ENCODE data around the gene SLC5A2. TPM values are rescaled to one million over a fixed set of nuclear protein-coding genes. Genes with fewer than 3 reads are reported as not detected.
"Not testable (repeated sequence)": the region's sequence is repeated elsewhere in the genome, so short reads cannot be mapped to it uniquely, and the experiment has no call there.

Gene SLC5A2
- total RNA-seq, 4 donors from 2014 or later: 0.13 to 0.66 (median 0.34) TPM; not detected in 1

GRCh38 chr16:31522071-31522470 is 39.1 kb downstream of the SLC5A2 start:
- no peak for DNase-seq (ENCODE audit: extremely low spot score)
- 87% methylated on average over 6 of the region's 6 CpGs for whole genome bisulfite sequencing

GRCh38 chr16:31523768-31524167 is 40.8 kb downstream of the SLC5A2 start:
- peaks cover 0 to 13% (median 0%) of the 10 kb centered on the region in 4 donors for H3K27me3 ChIP-seq
- intact Hi-C loops (cut with DNase I); H3K27ac ChIP-seq (replicated peaks in 1 of 4); H3K4me3 ChIP-seq; H3K4me1 ChIP-seq; DNase-seq (ENCODE audit: extremely low spot score); H3K9me3 ChIP-seq; H3K36me3 ChIP-seq: not testable (repeated sequence)
- no CpG with 5 or more reads among the region's 6 CpGs for WGBS

More at GRCh38 chr16:31522071-31522470, 39.1 kb downstream of the SLC5A2 start:
- Histone ChIP-seq H3K9me3 (no peaks in the 10 kb centered on the region), H3K36me3 (no peaks in the 10 kb centered on the region), H3K27me3 (no peaks in the 10 kb centered on the region), H3K4me3 (no peak overlapping the region), H3K4me1 (no peaks in the 10 kb centered on the region), H3K27ac (replicated peaks in 1 of 4) (no peak overlapping the region)
- TF ChIP-seq POLR2AphosphoS5 (IDR thresholded peaks at IDR 0.05) (no peak), EP300 (IDR thresholded peaks at IDR 0.05) (no peak), POLR2A (IDR thresholded peaks at IDR 0.05; ENCODE audit: low read depth) (no peak), CTCF (IDR thresholded peaks at IDR 0.05) (no peak)
- intact Hi-C loops (cut with DNase I): no loop called here

- intact Hi-C loops (cut with DNase I): no loop called here
- Histone ChIP-seq H3K9me3 (no peaks in the 10 kb centered on the region), H3K4me3 (no peak overlapping the region), H3K27me3 (peaks cover 0 to 27% (median 0%) of the 10 kb centered on the region in 4 donors), H3K27ac (replicated peaks in 1 of 4) (no peak overlapping the region), H3K36me3 (no peaks in the 10 kb centered on the region), H3K4me1 (peaks cover 2 to 17% (median 16%) of the 10 kb centered on the region in 4 donors)
- TF ChIP-seq POLR2AphosphoS5 (IDR thresholded peaks at IDR 0.05): no peak
- no peak for TF ChIP-seq POLR2A (IDR thresholded peaks at IDR 0.05; ENCODE audit: low read depth)
- no peak for TF ChIP-seq EP300 (IDR thresholded peaks at IDR 0.05)
- no peak for TF ChIP-seq CTCF (IDR thresholded peaks at IDR 0.05)
- no peak for DNase-seq (ENCODE audit: extremely low spot score)
- WGBS: 84% methylated on average over 3 of the region's 3 CpGs
Observed at GRCh38 chr16:31525113-31525512, 42.2 kb downstream of the SLC5A2 start.

DNA sequence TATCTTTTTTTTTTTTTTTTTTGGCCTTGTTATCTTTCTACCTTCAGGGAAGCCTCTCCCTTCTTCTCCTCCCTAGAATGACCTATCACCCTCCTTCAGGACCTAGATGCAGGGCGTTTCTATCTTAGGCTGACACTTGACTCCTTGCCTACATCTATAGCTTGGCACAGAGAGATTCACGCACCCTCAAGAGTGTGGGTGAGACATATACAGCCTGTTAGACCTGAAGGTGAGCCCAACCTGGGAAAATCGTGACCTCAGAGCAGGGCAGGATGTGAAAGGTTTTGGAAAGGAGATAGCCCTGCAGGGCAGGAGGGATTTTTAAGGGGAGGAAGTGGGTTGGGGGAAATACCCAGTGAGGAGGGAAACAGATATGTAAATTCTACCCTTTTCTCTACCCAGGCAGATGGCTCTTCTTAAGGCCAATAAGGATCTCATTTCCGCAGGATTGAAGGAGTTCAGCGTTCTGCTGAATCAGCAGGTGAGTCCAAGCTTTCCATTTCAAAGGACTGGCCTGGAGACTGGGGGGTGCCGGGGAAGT is 44.9 kb downstream of the SLC5A2 start, which contains the start of gene AHSP:
TSS of gene AHSP (plus strand) at position 167 of the 541 bp plus-strand sequence. CDS start at position 407, 240 bp downstream.
- Histone ChIP-seq H3K27ac (replicated peaks in 1 of 4) (peak within 1 kb of the TSS in 1 of 4 donors; percentile 62), H3K27me3 (peaks cover 0 to 36% (median 0%) of the 10 kb centered on the region in 4 donors), H3K36me3 (no peaks in the 10 kb centered on the region), H3K4me1 (peaks cover 2 to 17% (median 17%) of the 10 kb centered on the region in 4 donors), H3K9me3 (no peaks in the 10 kb centered on the region), H3K4me3 (peak within 1 kb of the TSS; percentile 46 to 61 (median 50))
- intact Hi-C loops (cut with DNase I): no loop called here
- 81% methylated on average over 6 of the region's 6 CpGs for WGBS
- no peak for DNase-seq (ENCODE audit: extremely low spot score)
- no peak for TF ChIP-seq POLR2AphosphoS5 (IDR thresholded peaks at IDR 0.05)
- TF ChIP-seq CTCF (IDR thresholded peaks at IDR 0.05): no peak
- no peak for TF ChIP-seq EP300 (IDR thresholded peaks at IDR 0.05)
- TF ChIP-seq POLR2A (IDR thresholded peaks at IDR 0.05; ENCODE audit: low read depth): no peak

GRCh38 chr16:31528523-31529107 is 45.7 kb downstream of the SLC5A2 start:
- Histone ChIP-seq H3K36me3 (no peaks in the 10 kb centered on the region), H3K9me3 (no peaks in the 10 kb centered on the region), H3K4me1 (peaks cover 2 to 17% (median 17%) of the 10 kb centered on the region in 4 donors), H3K4me3 (peak overlapping the region; percentile 46 to 61 (median 50)), H3K27ac (replicated peaks in 1 of 4) (peak overlapping the region in 2 of 4 donors; percentile 10 to 62), H3K27me3 (peaks cover 0 to 43% (median 0%) of the 10 kb centered on the region in 4 donors)
- WGBS: 34% methylated on average over 9 of the region's 11 CpGs
- TF ChIP-seq CTCF (IDR thresholded peaks at IDR 0.05) (no peak), POLR2AphosphoS5 (IDR thresholded peaks at IDR 0.05) (no peak), EP300 (IDR thresholded peaks at IDR 0.05) (no peak), POLR2A (IDR thresholded peaks at IDR 0.05; ENCODE audit: low read depth) (no peak)
- no peak for DNase-seq (ENCODE audit: extremely low spot score)
- intact Hi-C loops (cut with DNase I): no loop called here
